GM13976 (cell line): ENCODE measurements around the gene BTC.
"Not testable (repeated sequence)": the region's sequence is repeated elsewhere in the genome, so short reads cannot be mapped to it uniquely, and the experiment has no call there.

ENCODE experiments used
- DNase-seq: peaks from one replicate; pipeline ENCODE4 v3.0.0; 2012; ENCODE audit warnings: low spot score
- in situ Hi-C: fragments of 300-500 bp; cut with MboI; formaldehyde crosslinking; loops from one replicate; pipeline ENCODE4 v1.12.0; 2022; ENCODE audit warnings: low sequenced_read_pairs, mixed read lengths, inconsistent platforms; ENCODE audit not compliant: unreplicated experiment
- TF ChIP-seq, protein P1 (sequence below): IDR thresholded peaks from 2 replicates; pipeline ENCODE4 v1.5.1; 2012; ENCODE audit warnings: borderline replicate concordance, mild to moderate bottlenecking; ENCODE audit not compliant: insufficient read depth; ENCODE audit errors: extremely low read depth, missing control alignments, control extremely low read depth

Gene BTC

DNA sequence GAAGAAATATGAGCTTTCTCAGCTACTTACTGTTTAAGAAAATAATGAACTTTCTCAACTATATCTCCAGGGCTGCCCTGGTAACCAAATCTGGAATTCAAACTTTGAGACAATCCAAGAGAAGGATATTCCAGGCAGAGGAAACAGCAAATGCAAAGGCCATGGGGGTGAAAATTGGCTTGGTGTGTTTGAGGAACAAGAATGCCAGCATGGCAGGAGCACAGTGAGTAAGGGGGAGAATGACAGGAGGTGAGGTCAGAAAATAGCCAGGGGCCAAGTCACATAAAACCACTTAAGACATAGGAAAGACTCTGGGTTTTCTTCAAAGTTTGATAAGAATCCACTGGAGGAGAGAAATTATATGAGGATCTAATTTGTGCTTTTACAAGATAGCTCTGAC, 27.2 kb upstream of the BTC start:
- in situ Hi-C loops, result no loop called here
- TF ChIP-seq, protein P1, sequence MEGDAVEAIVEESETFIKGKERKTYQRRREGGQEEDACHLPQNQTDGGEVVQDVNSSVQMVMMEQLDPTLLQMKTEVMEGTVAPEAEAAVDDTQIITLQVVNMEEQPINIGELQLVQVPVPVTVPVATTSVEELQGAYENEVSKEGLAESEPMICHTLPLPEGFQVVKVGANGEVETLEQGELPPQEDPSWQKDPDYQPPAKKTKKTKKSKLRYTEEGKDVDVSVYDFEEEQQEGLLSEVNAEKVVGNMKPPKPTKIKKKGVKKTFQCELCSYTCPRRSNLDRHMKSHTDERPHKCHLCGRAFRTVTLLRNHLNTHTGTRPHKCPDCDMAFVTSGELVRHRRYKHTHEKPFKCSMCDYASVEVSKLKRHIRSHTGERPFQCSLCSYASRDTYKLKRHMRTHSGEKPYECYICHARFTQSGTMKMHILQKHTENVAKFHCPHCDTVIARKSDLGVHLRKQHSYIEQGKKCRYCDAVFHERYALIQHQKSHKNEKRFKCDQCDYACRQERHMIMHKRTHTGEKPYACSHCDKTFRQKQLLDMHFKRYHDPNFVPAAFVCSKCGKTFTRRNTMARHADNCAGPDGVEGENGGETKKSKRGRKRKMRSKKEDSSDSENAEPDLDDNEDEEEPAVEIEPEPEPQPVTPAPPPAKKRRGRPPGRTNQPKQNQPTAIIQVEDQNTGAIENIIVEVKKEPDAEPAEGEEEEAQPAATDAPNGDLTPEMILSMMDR, result no peak
- DNase-seq, result no peak

- TF ChIP-seq, protein P1, result no peak
- DNase-seq, result no peak
- in situ Hi-C loops, result no loop called here
Observed at GRCh38 chr4:74814052-74814451, 19.7 kb upstream of the BTC start.

DNA sequence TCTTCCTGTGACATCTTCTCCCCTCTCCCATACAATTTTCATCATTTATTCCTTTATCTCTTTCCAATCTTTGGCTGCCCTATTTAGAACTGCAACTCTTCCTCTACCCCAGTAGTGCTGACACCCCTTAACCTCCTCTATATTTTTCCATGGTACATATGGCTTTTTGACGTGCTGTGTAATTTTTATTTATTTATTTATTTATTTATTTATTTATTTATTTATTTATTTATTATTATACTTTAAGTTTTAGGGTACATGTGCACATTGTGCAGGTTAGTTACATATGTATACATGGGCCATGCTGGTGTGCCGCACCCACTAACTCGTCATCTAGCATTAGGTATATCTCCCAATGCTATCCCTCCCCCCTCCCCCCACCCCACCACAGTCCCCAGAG, 17.7 kb upstream of the BTC start:
- DNase-seq, in situ Hi-C loops: not testable (repeated sequence)

DNA sequence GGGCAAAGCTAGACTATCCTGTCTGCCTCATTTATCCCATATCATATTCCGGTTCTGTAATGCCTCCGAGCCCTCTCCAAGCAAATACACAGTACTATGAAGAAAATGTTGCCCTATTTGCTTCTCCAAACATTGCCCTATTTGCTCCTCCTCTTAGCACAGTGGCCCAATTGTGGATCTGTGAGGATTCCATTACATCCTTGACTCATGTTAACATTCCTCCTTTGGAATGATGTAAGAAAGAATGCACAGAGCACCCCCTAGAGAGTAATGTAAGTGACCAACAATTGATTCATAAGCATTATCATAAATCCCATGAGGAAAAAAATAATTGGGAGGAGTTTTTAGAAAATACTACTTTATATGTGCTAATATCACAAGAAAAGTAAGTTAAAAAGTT, 11.3 kb upstream of the BTC start:
- in situ Hi-C loops, result no loop called here
- TF ChIP-seq, protein P1, result no peak
- no peak for DNase-seq

DNA sequence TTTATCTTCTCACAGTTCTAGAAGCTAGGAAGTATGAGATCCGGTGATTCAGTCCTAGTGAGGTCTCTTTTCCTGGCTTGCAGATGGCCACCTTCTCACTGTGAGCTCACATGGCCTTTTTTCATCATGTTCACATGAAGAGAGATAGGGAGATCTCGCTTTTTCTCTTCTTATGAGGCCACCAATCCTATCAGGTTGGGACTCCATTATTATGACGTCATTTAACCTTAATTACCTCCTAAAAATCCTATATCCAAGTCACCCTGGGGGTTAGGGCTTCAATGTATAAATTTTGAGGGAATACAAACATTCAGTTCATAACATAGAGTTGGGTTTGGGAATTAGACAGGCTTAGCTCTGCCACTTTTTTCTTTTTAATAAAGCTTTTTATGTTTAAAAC, 6.0 kb upstream of the BTC start:
- DNase-seq, result no peak

GRCh38 chr4:74796631-74797030, 2.3 kb upstream of the BTC start:
- in situ Hi-C loops, result no loop called here
- TF ChIP-seq, protein P1, result no peak
- DNase-seq, result no peak

More for the DNA sequence above, 6.0 kb upstream of the BTC start:
- in situ Hi-C loops, result no loop called here
- TF ChIP-seq, protein P1, result no peak

DNA sequence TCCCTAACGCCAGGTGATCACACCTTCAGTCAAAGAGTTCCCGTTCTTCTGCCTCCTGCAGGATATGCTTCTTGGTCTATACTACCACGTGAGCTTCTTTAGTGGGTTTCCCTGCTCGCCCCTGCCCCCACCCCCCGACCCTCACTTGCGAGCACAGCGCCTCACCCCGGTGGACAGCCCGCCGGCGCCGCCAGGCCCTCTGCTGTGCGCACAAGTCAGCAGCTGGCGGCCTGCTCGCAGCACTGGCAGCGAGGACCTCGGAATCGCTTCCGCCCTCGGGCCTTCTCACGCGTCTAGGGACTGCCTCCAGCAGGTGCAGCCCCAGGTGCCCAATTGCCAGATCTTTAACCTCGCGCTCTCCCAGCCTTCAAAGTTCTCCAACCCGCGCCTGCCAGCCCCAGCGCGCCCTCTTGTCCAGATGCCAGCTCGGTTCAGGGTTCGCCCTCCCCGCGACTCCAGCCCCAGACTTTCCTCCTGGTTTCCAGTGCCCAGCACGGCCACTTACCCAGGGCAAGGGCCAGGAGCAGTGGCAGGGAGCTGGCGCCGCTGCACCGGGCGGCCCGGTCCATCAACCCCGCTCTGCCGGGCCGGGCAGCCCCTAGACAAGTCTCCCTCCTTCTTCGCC, 454 bp downstream of the BTC start:
- in situ Hi-C loops, result no loop called here
- peak; percentile 30 for DNase-seq
- TF ChIP-seq, protein P1, result no peak
